H9 (cell line): Measurements from ENCODE around the gene STK35. TPM values are rescaled to one million over a fixed set of nuclear protein-coding genes. Genes with fewer than 3 reads are reported as not detected.

Experiments
- DNase-seq: peaks from one replicate; pipeline ENCODE4 v3.0.0-alpha.2; 2017
- H2AFZ ChIP-seq: one replicate; pipeline ENCODE4 v1.6.1; 2013; ENCODE audit warnings: mild to moderate bottlenecking, low read length, control low read depth, moderate library complexity
- H2AK5ac ChIP-seq: 2 replicates; pipeline ENCODE4 v1.6.1; 2013; ENCODE audit warnings: low read length, control low read depth, mixed read lengths; ENCODE audit not compliant: insufficient read length
- H2BK120ac ChIP-seq: one replicate; pipeline ENCODE4 v1.6.1; 2013; ENCODE audit warnings: low read depth, mild to moderate bottlenecking, low read length, control low read depth, inconsistent platforms; ENCODE audit not compliant: poor library complexity, severe bottlenecking
- H2BK12ac ChIP-seq: 2 replicates; pipeline ENCODE4 v1.6.1; 2013; ENCODE audit warnings: low read length, control low read depth, mixed read lengths, low read depth; ENCODE audit not compliant: insufficient read length
- H2BK15ac ChIP-seq: 2 replicates; pipeline ENCODE4 v1.6.1; 2013; ENCODE audit warnings: low read depth, low read length, control low read depth
- H2BK20ac ChIP-seq: one replicate; pipeline ENCODE4 v1.6.1; 2013; ENCODE audit warnings: low read depth, mild to moderate bottlenecking, low read length, control low read depth, inconsistent platforms; ENCODE audit not compliant: poor library complexity, severe bottlenecking
- H2BK5ac ChIP-seq: 2 replicates; pipeline ENCODE4 v1.6.1; 2013; ENCODE audit warnings: low read length, control low read depth, mixed read lengths; ENCODE audit not compliant: insufficient read length
- H3K14ac ChIP-seq: 2 replicates; pipeline ENCODE4 v1.6.1; 2013; ENCODE audit warnings: low read length, control low read depth; ENCODE audit not compliant: insufficient read depth
- H3K18ac ChIP-seq: 2 replicates; pipeline ENCODE4 v1.6.1; 2013; ENCODE audit warnings: low read depth, mild to moderate bottlenecking, mixed read lengths, low read length, control low read depth; ENCODE audit not compliant: insufficient read length
- H3K23ac ChIP-seq: 2 replicates; pipeline ENCODE4 v1.6.1; 2013; ENCODE audit warnings: low read length, control low read depth, mixed read lengths, low read depth; ENCODE audit not compliant: insufficient read length
- H3K23me2 ChIP-seq: 2 replicates; pipeline ENCODE4 v1.6.1; 2013; ENCODE audit warnings: low read depth, mild to moderate bottlenecking, mixed read lengths, low read length, control low read depth; ENCODE audit not compliant: insufficient read length, poor library complexity, severe bottlenecking
- H3K27ac ChIP-seq: 2 replicates; pipeline ENCODE4 v1.5.1; 2013; ENCODE audit warnings: low read length, control low read depth, mixed read lengths, low read depth; ENCODE audit not compliant: insufficient read length
- H3K27me3 ChIP-seq: 2 replicates; pipeline ENCODE4 v1.6.1; 2013; ENCODE audit warnings: low read length, control low read depth, inconsistent platforms; ENCODE audit not compliant: insufficient read depth
- H3K4ac ChIP-seq: 2 replicates; pipeline ENCODE4 v1.6.1; 2013; ENCODE audit warnings: low read depth, mild to moderate bottlenecking, control low read depth, inconsistent platforms, low read length, moderate library complexity
- H3K4me1 ChIP-seq: 2 replicates; pipeline ENCODE4 v1.6.1; 2013; ENCODE audit warnings: low read length, control low read depth, inconsistent platforms; ENCODE audit not compliant: insufficient read depth
- H3K4me2 ChIP-seq: 2 replicates; pipeline ENCODE4 v1.6.1; 2013; ENCODE audit warnings: low read length, control low read depth, mixed read lengths; ENCODE audit not compliant: insufficient read length, insufficient read depth
- H3K56ac ChIP-seq: 2 replicates; pipeline ENCODE4 v1.6.1; 2013; ENCODE audit warnings: low read depth, mild to moderate bottlenecking, mixed read lengths, low read length, control low read depth; ENCODE audit not compliant: insufficient read length
- H3K79me1 ChIP-seq: 2 replicates; pipeline ENCODE4 v1.6.1; 2013; ENCODE audit warnings: low read depth, mild to moderate bottlenecking, moderate library complexity, low read length, control low read depth, inconsistent platforms; ENCODE audit not compliant: insufficient read depth, poor library complexity, severe bottlenecking
- H3K79me2 ChIP-seq: 2 replicates; pipeline ENCODE4 v1.6.1; 2013; ENCODE audit warnings: low read length, control low read depth, inconsistent platforms; ENCODE audit not compliant: insufficient read depth
- H3K9ac ChIP-seq: 2 replicates; pipeline ENCODE4 v1.6.1; 2013; ENCODE audit warnings: low read length, control low read depth, mixed read lengths; ENCODE audit not compliant: insufficient read length; ENCODE audit errors: extremely low read depth
- H3K9me3 ChIP-seq: one replicate; pipeline ENCODE4 v1.6.1; 2013; ENCODE audit warnings: low read depth, low read length, inconsistent platforms; ENCODE audit not compliant: control insufficient read depth
- H3T11ph ChIP-seq: one replicate; pipeline ENCODE4 v1.6.1; 2013; ENCODE audit warnings: mild to moderate bottlenecking, low read length, control low read depth, inconsistent platforms
- H4K20me1 ChIP-seq: one replicate; pipeline ENCODE4 v1.6.1; 2013; ENCODE audit not compliant: control insufficient read depth, insufficient read length, insufficient read depth
- H4K5ac ChIP-seq: 2 replicates; pipeline ENCODE4 v1.6.1; 2013; ENCODE audit warnings: low read depth, mild to moderate bottlenecking, mixed read lengths, low read length, control low read depth; ENCODE audit not compliant: insufficient read length
- H4K8ac ChIP-seq: replicated peaks from 2 replicates; pipeline ENCODE4 v1.6.1; 2013; ENCODE audit warnings: low read length, control low read depth, mixed read lengths, low read depth; ENCODE audit not compliant: insufficient read length
- H4K91ac ChIP-seq: 2 replicates; pipeline ENCODE4 v1.6.1; 2013; ENCODE audit warnings: low read depth, mild to moderate bottlenecking, moderate library complexity, mixed read lengths, low read length, control low read depth; ENCODE audit not compliant: insufficient read length
- H3K27ac Mint-ChIP-seq, 3 experiments: 2 replicates in 2 of 3; 3 replicates in 1 of 3; pipeline ENCODE4 v1.8.0; 2020 to 2021; ENCODE audit warnings: mixed read lengths in 3 of 3, mild to moderate bottlenecking in 1 of 3, moderate library complexity in 1 of 3
- H3K27me3 Mint-ChIP-seq: 2 replicates; pipeline ENCODE4 v1.8.0; 2021; ENCODE audit warnings: low read depth, mild to moderate bottlenecking, moderate library complexity, mixed read lengths
- H3K36me3 Mint-ChIP-seq, 3 experiments: 2 replicates in 2 of 3; 3 replicates in 1 of 3; pipeline ENCODE4 v1.8.0; 2020 to 2021; ENCODE audit warnings: low read depth in 3 of 3, mixed read lengths in 3 of 3; ENCODE audit not compliant: insufficient read depth in 1 of 3
- H3K4me1 Mint-ChIP-seq, 2 experiments: 2 replicates each; pipeline ENCODE4 v1.8.0; 2020; ENCODE audit warnings: mixed read lengths in 2 of 2
- H3K4me3 Mint-ChIP-seq, 2 experiments: 2 replicates in 1 of 2; 3 replicates in 1 of 2; pipeline ENCODE4 v1.8.0; 2020 to 2021; ENCODE audit warnings: mild to moderate bottlenecking in 2 of 2, mixed read lengths in 2 of 2, moderate library complexity in 1 of 2
- H3K9me3 Mint-ChIP-seq, 2 experiments: 2 replicates in 1 of 2; 3 replicates in 1 of 2; pipeline ENCODE4 v1.8.0; 2020; ENCODE audit warnings: mild to moderate bottlenecking in 2 of 2, mixed read lengths in 2 of 2, moderate library complexity in 1 of 2
- CTCF ChIP-seq: fragments of 200-600 bp; sonication (generic); conservative IDR thresholded peaks from 3 replicates; pipeline ENCODE4 v1.8.0; 2021; ENCODE audit warnings: antibody characterized with exemption, mild to moderate bottlenecking
- WGBS: extraction: QIAGEN DNeasy Blood & Tissue Kit; methylation state at CpG from one replicate; pipeline ENCODE4 v1.1.7; 2013; ENCODE audit warnings: missing lambda C conversion rate, low lambda C conversion rate, mixed read lengths; ENCODE audit not compliant: insufficient read length; ENCODE audit errors: extremely low coverage; 5-methylcytosine and 5-hydroxymethylcytosine counted together
- total RNA-seq: library from RNA; stranded (reverse); gene quantifications from 2 replicates; pipeline ENCODE4 v1.2.1, GENCODE V29; 2021

Gene STK35
- total RNA-seq, 1 experiment from 2014 or later = 66.2 TPM

GRCh38 chr20:2169456-2170088, 67.9 kb downstream of the STK35 start:
- Histone ChIP-seq H2BK120ac (no peak overlapping the region), H3K9ac (no peak overlapping the region), H3K27ac (no peak overlapping the region), H2AFZ (no peak overlapping the region), H3K23ac (no peak overlapping the region), H2BK5ac (no peak overlapping the region), H3K56ac (no peak overlapping the region), H4K91ac (no peak overlapping the region), H4K8ac (no peak overlapping the region), H2AK5ac (no peak overlapping the region), H3K9me3 (no peaks in the 10 kb centered on the region), H3K14ac (no peak overlapping the region), H3T11ph (no peak overlapping the region), H3K23me2 (no peaks in the 10 kb centered on the region), H3K4me2 (no peak overlapping the region), H4K5ac (no peak overlapping the region), H3K4me1 (no peaks in the 10 kb centered on the region), H2BK12ac (no peak overlapping the region), H2BK20ac (no peak overlapping the region), H2BK15ac (no peak overlapping the region), H4K20me1 (no peaks in the 10 kb centered on the region), H3K79me1 (no peaks in the 10 kb centered on the region), H3K79me2 (no peaks in the 10 kb centered on the region), H3K4ac (no peak overlapping the region), H3K27me3 (no peaks in the 10 kb centered on the region), H3K18ac (no peak overlapping the region)
- Mint-ChIP-seq H3K4me3 (no peak overlapping the region), H3K36me3 (no peaks in the 10 kb centered on the region), H3K27ac (peak overlapping the region in 2 of 3 experiments; percentile 53 to 85; a peak in 2 of 7 replicates), H3K27me3 (peaks cover 19% of the 10 kb centered on the region), H3K4me1 (peaks cover 3 to 7% of the 10 kb centered on the region in 2 experiments), H3K9me3 (no peaks in the 10 kb centered on the region)
- TF ChIP-seq CTCF = no peak
- no CpG with 5 or more reads among the region's 12 CpGs for WGBS
- no peak for DNase-seq
